Right cardiac atrium (tissue), 5 donors: ENCODE measurements around the gene AK4. TPM values are rescaled to one million over a fixed set of nuclear protein-coding genes. Genes with fewer than 3 reads are reported as not detected.

Experiments
- ATAC-seq, 2 donors: fragments of 200-7000 bp; cut with Tn5 transposase; one replicate each; pipeline versions ENCODE4 v1.8.0 to v1.9.1; 2020; ENCODE audit warnings: moderate library complexity in 2 of 2, mild to moderate bottlenecking in 1 of 2
- DNase-seq, 3 donors: peaks; one replicate each; pipeline ENCODE4 v3.0.0-alpha.2; 2020
- H3K27ac ChIP-seq: one replicate; pipeline ENCODE4 v1.5.1; 2013; ENCODE audit warnings: mild to moderate bottlenecking, low read length, control low read depth, moderate library complexity
- H3K27me3 ChIP-seq: one replicate; pipeline ENCODE4 v1.6.1; 2013; ENCODE audit not compliant: control insufficient read depth, insufficient read depth
- H3K4me1 ChIP-seq: one replicate; pipeline ENCODE4 v1.6.1; 2013; ENCODE audit warnings: low read length; ENCODE audit not compliant: control insufficient read depth, insufficient read depth
- H3K4me3 ChIP-seq: one replicate; pipeline ENCODE4 v1.5.1; 2013; ENCODE audit warnings: low read length, control low read depth
- H3K9me3 ChIP-seq: one replicate; pipeline ENCODE4 v1.6.1; 2013; ENCODE audit warnings: low read length; ENCODE audit not compliant: control insufficient read depth
- WGBS: extraction: QIAGEN DNeasy Blood & Tissue Kit; methylation state at CpG from one replicate; pipeline ENCODE4 v1.1.7; 2013; 5-methylcytosine and 5-hydroxymethylcytosine counted together
- intact Hi-C, 4 donors: fragments of 100-400 bp; cut with DNase I; formaldehyde crosslinking; loops; one replicate each; pipeline versions ENCODE4 v1.11.0 to v1.14.0; 2022 to 2023
- polyA plus RNA-seq: library from polyadenylated mRNA; stranded (reverse); fragments of 200-250 nt; gene quantifications from one replicate; pipeline ENCODE4 v1.2.3, GENCODE V29; 2013
- total RNA-seq, 4 donors: library from RNA; stranded (reverse); fragmentation: NEBNext Ultra II Directional; extraction: Animal tissue kit (Norgen Biotek cat#: 25700); gene quantifications; one replicate each; pipeline ENCODE4 v1.2.1, GENCODE V29; 2021
- donor health status: healthy with polysubstance abuse.
- donor health status: DM: no; HTN: yes; CAD: no.
- donor health status: DM: no; HTN: no; CAD: no.
- donor health status: DM: no; HTN: yes; CAD: no; lungs with severe emphysema.
- donor health status: DM: yes; HTN: yes; CAD: no.

The AK4 gene
- total and polyA plus RNA-seq, 5 donors = 31.2 to 102 (median 89.3) TPM

DNA sequence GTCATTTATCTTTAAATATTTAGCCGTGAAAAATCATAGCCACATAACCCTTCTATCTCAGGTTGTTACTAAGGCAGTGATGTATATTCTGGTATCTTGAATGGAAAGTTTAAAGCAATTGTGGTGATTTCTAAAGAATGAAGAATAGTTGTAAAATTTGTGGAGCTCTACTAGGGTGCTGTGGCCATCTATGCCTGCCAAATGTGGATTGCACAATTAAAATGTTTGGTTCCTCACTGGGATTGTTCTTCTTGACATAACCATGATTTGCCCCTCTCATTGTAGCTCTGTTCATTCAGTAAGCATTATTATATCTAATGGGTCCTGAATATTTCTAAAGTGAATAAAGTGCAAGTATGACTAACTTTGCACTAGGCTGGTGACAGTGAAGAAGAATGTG lies 50.1 kb downstream of the AK4 start:
- H3K4me3 ChIP-seq = no peak overlapping the region
- DNase-seq = no peak
- no peak overlapping the region for H3K27ac ChIP-seq
- H3K4me1 ChIP-seq = peaks cover 2% of the 10 kb centered on the region
- 23% methylated on average over 1 of the region's 1 CpG for WGBS
- intact Hi-C loops = no loop called here
- peak in 1 of 2 donors; percentile 61 for ATAC-seq
- H3K27me3 ChIP-seq = no peaks in the 10 kb centered on the region
- no peaks in the 10 kb centered on the region for H3K9me3 ChIP-seq

DNA sequence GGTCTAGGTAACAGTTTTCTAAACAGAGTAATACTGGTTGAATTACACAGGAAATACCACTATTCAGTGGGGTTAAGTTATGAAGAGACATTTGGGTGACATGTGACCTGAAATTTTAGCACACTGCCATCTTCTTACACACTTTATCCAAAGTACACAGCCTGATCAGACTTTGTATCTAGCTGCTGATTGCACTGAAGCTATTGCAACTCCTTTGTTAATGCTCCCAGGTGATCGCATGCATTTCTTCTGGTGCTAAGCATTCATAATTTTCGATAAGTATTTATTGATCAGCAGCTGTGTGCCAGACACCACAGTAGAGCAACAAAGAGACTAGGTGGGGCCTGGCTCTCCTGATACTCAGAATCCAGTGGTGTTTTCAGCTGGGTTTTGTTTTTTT lies 52.4 kb downstream of the AK4 start:
- 98% methylated on average over 2 of the region's 2 CpGs for WGBS
- DNase-seq (no peak), ATAC-seq (no peak)
- Histone ChIP-seq H3K4me1 (peaks cover 2% of the 10 kb centered on the region), H3K27me3 (no peaks in the 10 kb centered on the region), H3K4me3 (no peak overlapping the region), H3K9me3 (no peaks in the 10 kb centered on the region), H3K27ac (no peak overlapping the region)
- intact Hi-C loops = loop anchor here in 2 of 4 donors (10.0 kb wide), 2 partner anchors 56 to 136 kb away; partner anchors contain the start of gene AK4 (in 1 of the 2)

DNA sequence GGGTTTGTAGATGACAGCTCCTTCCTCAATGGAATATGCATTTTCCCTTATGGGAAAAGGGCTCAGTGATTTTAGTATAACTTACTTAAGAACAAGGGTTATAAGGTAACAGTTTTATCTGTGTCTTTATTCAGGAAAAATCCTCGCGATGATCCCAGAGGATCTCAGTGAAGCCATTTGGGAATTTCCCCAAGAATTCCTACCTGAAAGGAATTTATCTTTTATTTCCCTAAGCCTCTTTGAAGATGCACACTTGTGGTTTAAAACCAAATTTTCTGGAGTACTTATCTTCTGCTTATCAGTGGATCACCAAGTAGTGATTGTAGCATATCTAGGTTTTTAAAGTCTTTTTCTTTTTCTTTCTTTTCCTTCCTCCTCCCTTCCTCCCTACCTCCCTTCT lies 58.8 kb downstream of the AK4 start:
- intact Hi-C loops = loop anchor here (5.0 to 10.0 kb wide), 3 partner anchors 62 to 142 kb away; partner anchors contain the start of gene AK4 (in 1 of the 4)
- WGBS = 91% methylated on average over 2 of the region's 2 CpGs
- Histone ChIP-seq H3K4me3 (no peak overlapping the region), H3K27ac (no peak overlapping the region), H3K4me1 (peaks cover 3% of the 10 kb centered on the region), H3K9me3 (no peaks in the 10 kb centered on the region), H3K27me3 (no peaks in the 10 kb centered on the region)
- ATAC-seq = no peak
- no peak for DNase-seq

DNA sequence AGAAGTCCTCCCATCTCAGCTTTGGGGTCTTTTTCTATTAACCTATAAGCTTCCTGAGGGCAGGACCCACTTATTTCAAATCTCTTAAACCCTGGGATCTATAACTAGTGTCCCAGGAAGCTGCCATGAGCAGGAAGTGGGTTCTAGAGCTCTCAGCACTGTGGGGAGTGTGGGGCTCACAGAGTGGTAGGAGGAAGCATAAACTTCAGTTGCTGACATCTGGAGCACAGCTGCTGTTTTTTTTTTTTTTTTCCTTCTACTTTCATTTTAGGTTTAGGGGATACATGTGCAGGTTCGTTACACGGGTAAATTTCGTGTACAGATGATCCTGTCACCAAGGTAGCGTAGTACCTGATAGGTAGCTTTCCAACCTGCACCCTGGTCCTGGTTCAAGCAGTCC lies 59.3 kb downstream of the AK4 start:
- DNase-seq (no peak), ATAC-seq (no peak)
- Histone ChIP-seq H3K27me3 (no peaks in the 10 kb centered on the region), H3K27ac (no peak overlapping the region), H3K9me3 (no peaks in the 10 kb centered on the region), H3K4me3 (no peak overlapping the region), H3K4me1 (peaks cover 3% of the 10 kb centered on the region)
- WGBS = 86% methylated on average over 4 of the region's 4 CpGs
- intact Hi-C loops = loop anchor here (5.0 to 10.0 kb wide), 3 partner anchors 63 to 143 kb away; partner anchors contain the start of gene AK4 (in 1 of the 4)

DNA sequence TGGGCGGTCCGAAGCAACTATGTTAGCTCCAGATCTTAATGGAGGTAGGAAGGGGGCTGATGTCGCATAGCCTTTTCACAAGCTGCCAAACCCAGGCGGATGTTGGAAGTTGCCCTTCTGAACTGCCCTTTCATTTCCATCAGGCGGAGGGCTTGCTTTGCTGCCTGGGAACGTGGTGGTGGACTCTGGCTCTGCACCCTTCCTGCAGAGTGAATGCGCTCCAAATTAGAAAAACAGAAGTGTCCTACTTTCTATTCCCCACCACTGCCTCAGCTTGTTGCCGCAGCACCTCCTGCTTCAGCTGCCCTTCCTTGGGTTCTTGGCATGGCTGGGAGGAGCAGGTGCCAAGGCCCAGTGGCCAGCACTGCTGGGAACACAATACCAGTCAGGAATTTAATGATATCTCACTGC lies 60.6 kb downstream of the AK4 start:
- H3K4me1 ChIP-seq = peaks cover 3% of the 10 kb centered on the region
- DNase-seq = no peak
- H3K27ac ChIP-seq = no peak overlapping the region
- intact Hi-C loops = loop anchor here (2.0 to 10.0 kb wide), 5 partner anchors 62 to 148 kb away; partner anchors contain the start of gene AK4 (in 1 of the 4)
- H3K9me3 ChIP-seq = no peaks in the 10 kb centered on the region
- H3K27me3 ChIP-seq = no peaks in the 10 kb centered on the region
- no peak overlapping the region for H3K4me3 ChIP-seq
- ATAC-seq = no peak
- 81% methylated on average over 8 of the region's 8 CpGs for WGBS

DNA sequence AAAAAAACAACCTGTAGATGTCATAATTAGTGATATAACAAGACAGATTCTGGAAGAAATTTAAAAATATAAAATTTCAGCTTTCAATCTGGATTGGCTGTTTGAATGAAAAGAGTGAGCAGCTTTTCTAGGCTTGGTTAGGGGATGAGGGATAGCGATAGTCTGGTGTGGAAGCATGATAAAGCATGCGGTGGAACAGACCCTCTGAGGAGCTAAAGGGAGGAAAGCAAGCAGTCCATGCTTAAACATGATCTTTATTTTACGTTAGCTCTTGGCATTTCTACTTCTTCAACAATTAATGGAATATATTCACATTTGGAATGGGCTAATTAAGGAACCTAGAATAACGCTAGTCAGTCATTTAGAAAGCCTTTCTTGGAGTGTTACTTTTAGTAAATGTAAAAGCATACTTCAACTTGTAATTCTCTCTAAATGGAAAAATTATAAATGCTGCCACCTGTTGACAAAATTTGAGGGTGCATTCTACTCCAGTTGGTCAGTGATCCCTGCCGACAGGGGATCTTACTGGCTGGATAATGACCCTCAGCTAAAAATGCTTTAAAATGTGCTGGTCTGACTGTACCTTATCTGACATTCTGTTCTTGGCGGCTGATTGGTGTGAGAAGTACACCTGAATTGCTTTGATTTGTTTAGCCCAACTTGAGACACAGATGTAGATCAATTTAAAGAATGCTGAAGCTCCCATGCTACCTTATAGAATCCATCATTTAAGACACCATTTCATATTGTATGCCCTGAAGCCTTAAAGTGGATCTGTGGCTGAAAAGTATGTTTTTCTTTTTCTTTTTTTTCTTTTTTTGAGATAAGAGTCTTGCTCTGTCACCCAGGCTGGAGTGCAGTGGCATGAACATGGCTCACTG lies 61.2 kb downstream of the AK4 start:
- no peak overlapping the region for H3K4me3 ChIP-seq
- no peak overlapping the region for H3K27ac ChIP-seq
- 28% methylated on average over 6 of the region's 6 CpGs for WGBS
- ATAC-seq (peak; percentile 60 to 61), DNase-seq (no peak)
- no peaks in the 10 kb centered on the region for H3K27me3 ChIP-seq
- no peaks in the 10 kb centered on the region for H3K9me3 ChIP-seq
- peaks cover 3% of the 10 kb centered on the region for H3K4me1 ChIP-seq
- intact Hi-C loops = loop anchor here (2.0 to 10.0 kb wide), 5 partner anchors 62 to 148 kb away; partner anchors contain the start of gene AK4 (in 1 of the 4)

DNA sequence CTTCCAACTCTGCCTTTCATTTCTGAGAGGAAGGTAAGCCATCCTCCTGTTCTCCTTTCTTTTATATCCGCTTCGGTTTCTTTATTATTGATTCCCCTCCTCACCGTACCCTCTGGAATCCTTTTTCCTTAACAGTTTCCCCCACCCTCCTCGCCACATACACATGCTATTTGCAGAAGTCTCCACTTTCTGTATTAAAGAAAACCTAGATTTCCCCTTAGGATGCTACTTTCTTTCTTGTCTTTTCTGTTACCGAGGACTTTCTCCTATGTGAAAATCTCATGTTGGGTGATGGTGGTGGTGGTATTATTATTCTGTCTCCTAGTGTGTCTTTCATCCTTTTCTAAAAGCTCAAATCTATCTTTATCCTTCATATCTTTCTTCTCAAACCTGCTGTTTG lies 62.3 kb downstream of the AK4 start:
- intact Hi-C loops = loop anchor here in 1 of 4 donors (10.0 kb wide), 1 partner anchor 66 kb away; the partner anchor contains the start of gene AK4
- H3K27me3 ChIP-seq = no peaks in the 10 kb centered on the region
- DNase-seq = no peak
- no peak overlapping the region for H3K27ac ChIP-seq
- H3K9me3 ChIP-seq = no peaks in the 10 kb centered on the region
- no peak overlapping the region for H3K4me3 ChIP-seq
- ATAC-seq = no peak
- 96% methylated on average over 5 of the region's 5 CpGs for WGBS
- peaks cover 3% of the 10 kb centered on the region for H3K4me1 ChIP-seq

DNA sequence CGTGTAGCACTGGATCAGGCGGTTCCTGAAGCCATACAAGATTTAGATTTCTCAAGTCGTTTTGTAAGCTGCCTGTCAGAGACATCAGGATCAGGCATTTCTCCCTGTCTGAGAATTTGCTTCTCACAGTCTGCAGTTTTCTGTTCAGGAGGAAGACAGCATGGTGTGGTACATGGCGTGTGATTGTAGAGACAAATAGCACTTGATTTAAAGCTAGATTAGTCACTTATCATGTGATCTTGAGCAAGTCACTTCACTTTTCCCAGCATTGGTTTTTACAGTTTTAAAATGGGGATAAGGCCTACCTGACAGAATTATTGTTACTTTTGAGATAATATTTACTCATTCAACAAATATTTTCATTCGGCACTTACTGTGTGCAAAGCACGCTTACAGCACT lies 63.3 kb downstream of the AK4 start:
- intact Hi-C loops = loop anchor here in 1 of 4 donors (10.0 kb wide), 1 partner anchor 67 kb away; the partner anchor contains the start of gene AK4
- no peak for ATAC-seq
- H3K27ac ChIP-seq = no peak overlapping the region
- DNase-seq = no peak
- no peaks in the 10 kb centered on the region for H3K9me3 ChIP-seq
- no peaks in the 10 kb centered on the region for H3K27me3 ChIP-seq
- H3K4me1 ChIP-seq = peaks cover 3% of the 10 kb centered on the region
- 92% methylated on average over 6 of the region's 6 CpGs for WGBS
- no peak overlapping the region for H3K4me3 ChIP-seq

DNA sequence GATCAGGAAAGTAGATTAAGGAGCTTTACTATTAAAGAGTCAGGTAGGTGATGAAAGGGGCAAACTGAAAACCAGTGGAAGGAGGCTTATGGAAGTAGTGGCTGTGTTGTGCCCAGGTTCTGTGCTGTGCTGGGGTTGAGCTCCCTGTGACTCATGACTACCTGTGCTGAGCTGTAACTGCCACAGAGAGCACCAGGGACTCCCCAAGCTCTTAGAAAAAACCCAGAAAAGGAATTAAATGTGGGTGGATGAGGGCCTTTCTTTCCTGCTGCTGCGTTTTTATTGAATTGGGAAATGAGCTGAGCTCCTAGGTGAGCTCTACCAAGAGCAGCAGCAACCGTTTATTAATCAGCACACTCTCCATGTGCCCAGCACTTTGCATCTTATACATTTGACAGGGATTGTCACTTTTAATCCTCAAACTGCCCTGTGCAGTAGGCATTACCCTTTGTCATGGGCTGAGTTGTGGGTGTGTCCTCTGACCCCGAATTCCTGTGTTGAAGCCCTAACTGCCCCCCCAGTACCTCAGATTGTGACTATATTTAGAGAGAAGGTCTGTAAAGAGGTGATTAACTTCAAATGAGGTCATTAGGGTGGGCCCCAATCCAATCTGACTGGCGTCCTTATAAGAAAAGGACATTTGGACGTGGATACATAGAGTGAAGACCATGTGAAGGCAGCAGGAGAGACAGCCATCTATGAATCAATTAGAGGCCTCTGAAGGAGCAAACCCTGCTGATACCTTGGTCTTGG lies 65.4 kb downstream of the AK4 start:
- Histone ChIP-seq H3K27me3 (no peaks in the 10 kb centered on the region), H3K4me3 (no peak overlapping the region), H3K9me3 (no peaks in the 10 kb centered on the region), H3K27ac (no peak overlapping the region), H3K4me1 (peaks cover 2% of the 10 kb centered on the region)
- no peak for DNase-seq
- WGBS = 69% methylated on average over 5 of the region's 5 CpGs
- ATAC-seq = no peak
- intact Hi-C loops = loop anchor here in 1 of 4 donors (10.0 kb wide), 1 partner anchor 69 kb away; the partner anchor contains the start of gene AK4

DNA sequence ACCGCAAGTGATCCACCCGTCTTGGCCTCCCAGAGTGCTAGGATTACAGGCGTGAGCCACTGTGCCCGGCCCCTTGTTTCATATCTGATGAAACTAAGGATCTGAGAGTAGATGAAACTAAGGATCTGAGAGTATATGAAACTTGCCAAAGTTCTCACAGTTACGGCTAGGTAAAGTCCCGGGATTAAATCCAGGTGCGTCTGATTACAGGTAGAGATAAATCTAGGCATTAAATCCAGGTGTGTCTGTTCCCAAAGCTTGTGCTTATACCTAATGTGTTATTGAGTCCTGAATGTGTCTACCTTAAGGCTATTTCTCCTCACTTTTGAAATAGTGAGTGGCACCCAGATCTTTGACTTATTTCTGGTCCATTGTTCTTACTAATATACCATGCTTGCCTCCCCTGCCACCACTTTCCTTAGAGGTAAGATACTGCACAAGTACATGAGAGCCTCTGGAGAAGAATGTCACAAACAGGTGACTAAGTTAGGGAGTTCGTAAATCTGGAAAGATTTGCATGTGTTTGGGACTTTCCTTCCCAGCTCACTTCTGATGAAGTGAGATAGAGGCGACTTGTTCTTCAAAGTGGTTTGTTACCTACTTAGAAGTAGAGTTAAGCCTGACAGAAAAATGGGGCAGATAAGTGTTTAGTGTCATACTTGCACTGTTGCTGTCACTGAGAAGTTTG lies 66.5 kb downstream of the AK4 start:
- no peak overlapping the region for H3K4me3 ChIP-seq
- intact Hi-C loops = loop anchor here in 2 of 4 donors (5.0 to 10.0 kb wide), 2 partner anchors 70 to 473 kb away; partner anchors contain the start of gene AK4 (in 1 of the 2)
- no peaks in the 10 kb centered on the region for H3K27me3 ChIP-seq
- WGBS = 94% methylated on average over 9 of the region's 9 CpGs
- ATAC-seq (no peak), DNase-seq (no peak)
- H3K4me1 ChIP-seq = no peaks in the 10 kb centered on the region
- H3K27ac ChIP-seq = no peak overlapping the region
- no peaks in the 10 kb centered on the region for H3K9me3 ChIP-seq
